NCI-H2081 (cell line): ENCODE measurements around the gene SBK1.
"Not testable (repeated sequence)": the region's sequence is repeated elsewhere in the genome, so short reads cannot be mapped to it uniquely, and the experiment has no call there.

Experiments used
- DNase-seq, 2 experiments: peaks; one replicate each; lab custom pipeline; 2025; lab: John Stamatoyannopoulos, UW

The SBK1 gene

DNA sequence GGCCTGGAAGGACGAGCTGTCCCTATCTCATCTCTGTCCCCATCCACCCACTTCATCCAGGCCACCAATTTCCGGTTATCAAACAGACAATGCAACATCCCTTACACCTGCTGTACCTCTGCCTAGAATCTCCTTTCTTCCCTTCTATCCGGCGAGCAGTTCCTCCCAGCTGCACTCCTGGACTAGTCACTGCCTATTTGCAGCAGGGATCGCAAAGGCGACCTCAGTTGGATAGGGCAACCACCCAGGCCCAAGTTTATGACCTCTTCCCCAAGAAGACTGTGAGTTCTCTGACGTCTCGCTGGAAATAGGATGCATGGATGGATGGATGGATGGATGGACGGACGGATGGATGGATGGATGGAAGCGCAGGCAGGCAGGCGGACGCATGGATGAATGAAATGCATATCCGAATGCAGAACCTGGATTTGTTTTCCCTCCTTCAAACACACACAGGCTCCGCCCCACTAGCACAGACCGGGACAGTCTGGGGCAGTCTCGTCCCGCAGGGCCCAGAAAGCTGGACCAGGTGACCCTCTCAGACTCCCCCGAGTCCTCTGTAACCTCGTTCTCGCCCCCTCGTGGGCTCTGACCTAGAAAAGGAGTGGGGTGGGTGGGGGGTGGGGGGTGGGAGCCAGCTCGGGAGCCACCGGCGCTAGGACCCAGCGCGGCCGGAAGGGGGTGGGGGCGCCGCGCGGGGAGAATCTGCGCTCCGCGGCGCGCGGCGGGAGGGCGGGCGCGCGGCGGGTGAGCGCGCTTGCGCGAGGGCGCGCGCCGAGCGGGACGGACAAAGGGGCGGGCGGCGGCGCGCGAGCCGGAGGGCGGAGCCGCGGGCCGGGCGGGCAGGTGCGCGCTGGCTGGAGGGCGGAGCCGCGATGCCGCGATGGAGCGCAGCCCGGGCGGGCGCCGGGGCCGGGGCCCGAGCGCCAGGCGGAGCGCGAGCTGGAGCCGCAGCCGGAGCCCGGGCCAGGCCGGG, at the start of gene SBK1:
Gene SBK1 (plus strand): TSS at position 875 of the 976 bp plus-strand sequence. CDS start 24,867 bp downstream, outside the sequence.
- peak; percentile 77 to 85 for DNase-seq

GRCh38 chr16:28249483-28249882, 42.8 kb upstream of the SBK1 start:
- DNase-seq = not testable (repeated sequence)

- DNase-seq = no peak
These were observed 41.3 kb upstream of the SBK1 start for GRCh38 chr16:28250999-28251398.

GRCh38 chr16:28254158-28254557, 38.2 kb upstream of the SBK1 start:
- no peak for DNase-seq

DNA sequence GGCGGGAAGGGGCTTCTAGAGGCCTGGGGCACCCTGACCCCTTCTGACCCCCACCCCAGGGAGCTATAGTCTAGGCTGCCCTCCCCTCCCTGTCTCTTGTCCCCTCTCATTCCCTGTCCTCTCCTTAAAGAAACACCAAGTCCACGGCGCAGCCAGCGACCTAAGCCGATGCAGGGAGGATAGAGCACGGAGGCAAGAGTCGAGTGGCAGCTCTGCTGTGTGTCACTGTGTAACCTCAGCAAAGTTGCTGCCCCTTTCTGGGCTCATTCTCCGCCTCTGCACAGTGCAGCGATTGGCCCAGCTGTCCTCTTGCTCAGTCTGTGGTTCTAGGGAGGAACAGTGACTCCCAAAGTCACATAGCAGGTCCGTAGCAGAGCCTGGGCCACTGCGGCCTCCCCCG, 36.5 kb upstream of the SBK1 start:
- no peak for DNase-seq

DNA sequence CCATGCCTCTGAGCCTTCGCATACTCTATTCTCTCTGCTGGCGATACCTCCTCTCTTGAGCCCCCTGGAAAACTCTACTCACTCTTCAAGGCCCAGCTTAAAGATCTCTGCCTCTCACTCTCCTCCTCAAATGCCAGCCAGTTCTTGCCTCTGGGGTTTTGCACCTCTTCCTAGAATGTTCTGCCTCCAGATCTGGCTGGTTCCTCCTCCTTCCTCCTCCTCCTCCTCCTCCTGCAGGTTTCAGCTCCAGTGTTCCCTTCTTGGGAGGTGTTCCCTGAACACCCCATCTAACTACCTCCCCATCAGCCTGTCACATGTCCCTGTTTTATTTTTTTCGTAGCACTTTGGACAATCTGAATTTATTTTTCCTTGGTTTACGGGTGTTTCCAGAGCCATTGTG, 35.1 kb upstream of the SBK1 start:
- DNase-seq = no peak

GRCh38 chr16:28258567-28258966, 33.8 kb upstream of the SBK1 start:
- DNase-seq = no peak

- DNase-seq = no peak
These were observed 33.1 kb upstream of the SBK1 start for GRCh38 chr16:28259091-28259780.

DNA sequence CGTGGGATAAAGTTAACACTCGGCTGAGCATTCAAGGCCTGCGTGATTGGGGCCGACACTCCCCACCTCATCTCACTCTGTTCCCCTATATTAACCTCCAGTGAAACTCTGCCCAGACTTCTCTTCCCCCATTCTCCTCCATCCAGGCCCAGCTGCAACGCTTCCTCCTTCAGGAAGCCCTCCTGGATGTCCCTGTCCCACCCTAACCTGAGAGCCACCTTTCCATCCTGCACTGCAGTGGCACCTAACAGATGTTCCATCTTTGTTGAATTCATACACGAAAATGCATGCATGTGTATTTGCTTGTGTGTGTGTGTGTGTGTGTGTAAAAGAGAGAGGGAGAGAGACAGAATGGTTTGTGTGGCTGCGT, 32.6 kb upstream of the SBK1 start:
- no peak for DNase-seq

GRCh38 chr16:28260193-28260592, 32.1 kb upstream of the SBK1 start:
- no peak for DNase-seq

DNA sequence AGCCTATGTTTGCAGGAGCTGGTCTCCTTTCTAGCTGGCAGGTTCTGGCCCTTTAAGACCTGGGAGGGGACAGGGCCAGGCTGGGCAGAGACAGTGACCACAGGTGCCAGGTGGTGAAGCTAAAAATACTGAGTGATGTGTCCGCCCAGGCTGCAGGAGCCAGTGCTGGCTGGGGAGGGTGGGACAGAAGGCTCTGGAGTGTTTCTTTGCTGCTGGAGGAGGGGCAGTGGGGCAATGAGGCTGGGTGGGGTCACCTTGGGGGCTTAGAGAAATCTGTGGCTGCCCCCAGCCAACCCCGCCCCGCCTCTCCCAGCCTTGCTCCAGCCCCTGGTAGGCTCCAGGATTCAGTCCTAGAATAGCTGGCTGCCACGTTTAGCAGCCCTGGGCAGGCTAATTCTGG, 30.4 kb upstream of the SBK1 start:
- no peak for DNase-seq

- DNase-seq = no peak
These were observed 29.0 kb upstream of the SBK1 start for GRCh38 chr16:28263305-28263704.

- DNase-seq = no peak
These were observed 27.7 kb upstream of the SBK1 start for GRCh38 chr16:28264656-28265055.

DNA sequence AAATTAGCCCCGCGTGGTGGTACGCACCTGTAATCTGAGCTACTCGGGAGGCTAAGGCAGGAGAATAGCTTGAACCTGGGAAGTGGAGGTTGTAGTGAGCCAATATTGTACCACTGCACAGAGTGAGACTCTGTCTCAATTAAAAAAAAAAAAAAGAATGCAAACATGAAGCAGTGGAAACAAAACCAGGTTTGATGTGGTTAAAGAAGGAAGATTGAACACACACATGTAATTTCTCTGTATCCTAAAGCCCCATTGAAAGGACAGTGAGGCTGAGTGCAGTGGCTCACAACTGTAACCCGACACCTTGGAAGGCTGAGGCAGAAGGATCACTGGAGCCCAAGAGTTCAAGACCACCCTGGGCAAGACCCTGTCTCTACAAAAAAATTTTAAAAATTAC, 26.5 kb upstream of the SBK1 start:
- DNase-seq = no peak

GRCh38 chr16:28267356-28267755, 25.0 kb upstream of the SBK1 start:
- DNase-seq = no peak

DNA sequence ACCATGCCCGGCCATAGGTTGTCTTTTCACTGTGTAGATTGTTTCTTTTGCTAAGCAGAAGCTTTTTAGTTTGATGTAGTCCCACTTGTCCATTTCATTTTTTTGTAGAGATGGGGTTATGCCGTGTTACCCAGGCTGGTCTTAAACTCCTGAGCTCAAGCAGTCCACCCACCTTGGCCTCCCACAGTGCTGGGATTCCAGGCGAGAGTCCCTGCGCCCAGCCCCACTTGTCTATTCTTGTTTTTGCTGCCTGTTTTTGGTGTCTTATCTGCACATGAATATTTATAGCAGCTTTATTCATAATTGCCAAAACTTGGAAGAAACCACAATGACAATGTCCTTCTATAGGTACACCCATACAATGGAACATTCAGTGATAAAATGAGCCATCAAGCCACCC, 18.8 kb upstream of the SBK1 start:
- DNase-seq = no peak

GRCh38 chr16:28274676-28275075, 17.6 kb upstream of the SBK1 start:
- no peak for DNase-seq

DNA sequence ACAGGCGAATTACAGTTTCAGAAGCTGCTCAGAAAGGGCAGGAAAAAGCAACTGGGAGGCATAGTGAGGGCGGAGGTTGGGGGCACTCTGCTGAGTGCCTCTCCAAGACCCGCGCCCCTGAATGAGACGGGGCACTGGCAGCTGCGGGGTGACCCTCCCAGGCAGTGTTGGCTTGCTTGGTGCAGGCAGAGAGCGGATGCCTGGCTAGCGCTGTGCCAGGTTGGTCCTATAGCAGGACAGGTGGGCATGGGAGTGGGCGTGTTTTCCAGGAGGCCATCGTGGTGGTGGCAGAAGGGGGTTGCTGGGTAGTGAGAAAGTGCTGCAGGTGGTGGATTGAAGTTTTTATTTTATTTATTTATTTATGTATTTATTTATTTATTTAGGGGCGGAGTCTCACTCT, 16.0 kb upstream of the SBK1 start:
- no peak for DNase-seq

GRCh38 chr16:28277537-28278388, 14.6 kb upstream of the SBK1 start:
- DNase-seq = peak; percentile 76 to 82

GRCh38 chr16:28279006-28279405, 13.3 kb upstream of the SBK1 start:
- DNase-seq = no peak

DNA sequence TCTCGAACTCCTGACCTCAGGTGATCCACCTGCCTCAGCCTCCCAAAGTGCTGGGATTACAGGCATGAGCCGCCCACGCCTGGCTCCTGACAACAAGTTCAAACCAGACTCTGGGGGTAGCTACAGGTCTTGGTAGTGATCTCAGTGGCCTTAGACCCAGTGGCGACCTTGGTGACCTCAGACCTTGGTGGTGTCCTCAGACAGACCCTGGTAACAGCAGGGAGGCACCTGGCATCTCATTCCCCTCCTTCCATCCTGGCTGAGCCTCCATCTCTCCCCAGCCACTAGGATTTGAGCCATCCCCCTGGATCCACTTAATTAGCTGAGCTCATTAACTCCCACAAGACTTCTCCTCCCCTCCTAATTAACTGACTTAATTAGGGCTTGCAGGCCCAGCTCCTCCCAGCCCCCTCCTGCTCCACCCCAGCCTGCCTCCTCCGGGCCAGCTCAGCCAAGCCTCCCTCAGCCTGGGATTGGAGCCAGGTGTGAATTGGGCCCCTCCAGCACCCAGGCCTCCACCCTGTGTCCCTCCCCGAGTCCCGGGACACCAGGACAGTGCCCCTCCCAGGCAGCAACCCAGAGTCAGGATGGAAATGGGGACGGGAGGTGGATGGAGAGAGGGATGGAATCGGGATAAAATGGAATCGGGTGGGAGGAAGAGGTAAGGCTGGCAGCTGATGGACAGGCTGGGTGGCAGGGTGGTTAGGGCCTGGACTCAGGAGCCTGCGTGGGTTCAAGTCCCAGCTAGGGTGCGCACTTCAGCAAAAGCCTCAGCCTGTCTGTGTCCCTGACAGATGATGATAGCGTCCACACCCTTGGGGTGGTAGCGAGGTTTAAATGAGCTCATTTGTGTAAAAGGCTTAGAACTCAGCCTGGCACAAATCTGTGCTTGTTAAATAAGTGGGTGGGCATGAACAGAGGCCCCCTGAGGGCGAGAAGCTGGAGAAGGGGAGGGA, 11.2 kb upstream of the SBK1 start:
- peak in 1 of 2 experiments; percentile 14 for DNase-seq
